LNCaP clone FGC (cell line): ENCODE measurements around the gene TTC12.

Experiments
- DNase-seq: peaks from one replicate; pipeline ENCODE4 v3.0.0-alpha.2; 2011; ENCODE audit warnings: low read depth
- H3K4me3 ChIP-seq: 2 replicates; pipeline ENCODE4 v1.5.1; 2011; ENCODE audit warnings: mild to moderate bottlenecking, low read depth, low read length, control low read depth
- CTCF ChIP-seq: IDR thresholded peaks from 2 replicates; pipeline ENCODE4 v1.5.1; 2012; ENCODE audit warnings: mild to moderate bottlenecking; ENCODE audit not compliant: control insufficient read depth, insufficient read depth; ENCODE audit errors: extremely low read depth

TTC12 gene

GRCh38 chr11:113276466-113276865, 37.9 kb upstream of the TTC12 start:
- no peak for DNase-seq
- TF ChIP-seq CTCF, result no peak
- H3K4me3 ChIP-seq, result no peak overlapping the region

GRCh38 chr11:113277907-113278306, 36.5 kb upstream of the TTC12 start:
- DNase-seq, result no peak
- no peak overlapping the region for H3K4me3 ChIP-seq
- no peak for TF ChIP-seq CTCF

GRCh38 chr11:113278481-113278880, 35.9 kb upstream of the TTC12 start:
- TF ChIP-seq CTCF, result no peak
- DNase-seq, result no peak
- no peak overlapping the region for H3K4me3 ChIP-seq

GRCh38 chr11:113278925-113279324, 35.5 kb upstream of the TTC12 start:
- DNase-seq, result no peak
- no peak for TF ChIP-seq CTCF
- H3K4me3 ChIP-seq, result no peak overlapping the region

- no peak for TF ChIP-seq CTCF
- no peak for DNase-seq
- H3K4me3 ChIP-seq, result no peak overlapping the region
Observed at GRCh38 chr11:113279591-113279990, 34.8 kb upstream of the TTC12 start.

GRCh38 chr11:113281052-113281725, 33.2 kb upstream of the TTC12 start:
- no peak for TF ChIP-seq CTCF
- no peak overlapping the region for H3K4me3 ChIP-seq
- DNase-seq, result no peak

GRCh38 chr11:113282898-113283437, 31.4 kb upstream of the TTC12 start:
- TF ChIP-seq CTCF, result no peak
- DNase-seq, result no peak
- H3K4me3 ChIP-seq, result no peak overlapping the region
